ENCODE measurements around the gene SORCS2. TPM values are rescaled to one million over a fixed set of nuclear protein-coding genes. Genes with fewer than 3 reads are reported as not detected.

SORCS2 gene
- total RNA-seq, 2 donors from 2014 or later = 0.21 to 0.92 TPM

DNA sequence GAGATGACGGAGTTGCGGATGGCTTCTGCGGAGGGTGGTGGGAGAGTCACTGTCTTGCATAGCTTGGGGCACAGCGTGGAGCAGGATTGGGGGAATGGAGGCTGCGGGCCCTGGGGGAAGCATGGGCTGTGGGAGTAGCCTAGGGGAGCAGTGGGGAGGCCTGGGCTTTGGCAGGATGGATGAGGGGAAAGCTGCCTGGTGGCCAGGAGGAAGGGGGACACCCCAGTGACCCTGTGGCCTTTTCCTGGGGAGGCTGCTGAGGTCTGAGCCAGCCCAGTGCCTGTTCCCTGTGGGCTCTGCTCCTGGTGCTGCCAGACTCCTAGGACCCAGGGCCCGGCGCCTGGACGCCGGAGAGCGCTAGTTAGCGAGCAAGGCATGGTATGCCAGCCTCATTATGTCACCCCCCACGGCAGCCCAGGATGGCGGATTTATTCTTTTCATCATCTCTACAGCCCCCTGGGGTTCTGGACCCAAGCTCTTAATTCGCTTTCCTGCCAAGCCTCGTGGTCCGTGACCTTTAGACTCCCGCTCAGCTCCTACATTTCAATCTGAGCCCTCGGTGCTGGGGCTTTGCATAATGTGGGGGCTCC lies 39.8 kb downstream of the SORCS2 start:
- intact Hi-C loops (cut with DNase I, micrococcal nuclease) = no loop called here
- DNase-seq (peak in 1 of 2 donors; percentile 12), ATAC-seq (no peak)

DNA sequence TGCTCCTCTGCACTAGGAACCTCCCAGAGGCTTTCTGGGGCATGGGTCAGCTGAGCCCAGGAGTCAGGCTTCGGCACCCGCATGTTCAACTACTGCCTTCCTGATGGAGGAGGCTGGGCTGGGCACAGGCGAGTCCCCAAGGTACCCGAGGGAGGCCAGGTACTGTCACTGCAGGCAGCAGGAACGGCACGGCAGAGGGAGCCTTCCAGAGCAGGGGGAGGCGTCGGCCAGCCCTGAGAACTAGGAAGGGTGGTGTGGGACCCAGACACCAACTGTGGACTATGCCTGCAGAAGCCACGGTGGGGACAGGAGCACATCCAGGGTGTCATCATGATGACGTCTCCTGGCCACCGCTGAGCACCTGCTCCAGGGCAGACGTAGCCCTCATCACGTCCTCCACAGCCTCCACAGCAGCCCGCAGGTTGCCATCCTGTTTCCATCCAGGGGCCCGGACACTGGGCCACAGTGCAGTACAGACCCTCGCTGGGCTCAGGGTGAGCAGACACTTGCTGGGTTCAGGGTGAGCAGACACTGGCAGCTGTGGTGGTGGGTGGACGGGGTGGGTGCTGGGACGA lies 40.8 kb downstream of the SORCS2 start:
- ATAC-seq (no peak), DNase-seq (no peak)
- intact Hi-C loops (cut with DNase I, micrococcal nuclease) = no loop called here

DNA sequence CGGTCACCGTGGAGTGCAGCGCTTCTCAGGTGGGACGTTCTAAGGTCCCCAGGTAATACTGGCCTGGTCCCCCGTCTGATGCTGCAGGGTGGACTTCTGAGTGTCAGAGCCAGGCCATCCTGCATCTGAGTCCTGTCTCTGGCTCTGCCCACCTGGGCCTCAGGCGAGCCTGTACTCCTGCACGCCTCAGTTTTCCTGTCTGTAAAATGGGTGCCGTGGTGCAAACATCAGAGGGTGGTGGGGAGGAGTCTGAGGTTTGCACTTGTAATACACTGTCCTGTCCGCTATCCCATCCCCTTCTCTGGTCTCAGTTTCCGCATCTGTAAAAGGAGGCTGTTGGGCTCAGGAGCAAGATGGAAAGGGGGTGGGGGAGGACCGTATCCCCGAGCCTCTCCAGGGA lies 41.3 kb downstream of the SORCS2 start:
- DNase-seq = no peak
- intact Hi-C loops (cut with DNase I, micrococcal nuclease) = no loop called here
- no peak for ATAC-seq

DNA sequence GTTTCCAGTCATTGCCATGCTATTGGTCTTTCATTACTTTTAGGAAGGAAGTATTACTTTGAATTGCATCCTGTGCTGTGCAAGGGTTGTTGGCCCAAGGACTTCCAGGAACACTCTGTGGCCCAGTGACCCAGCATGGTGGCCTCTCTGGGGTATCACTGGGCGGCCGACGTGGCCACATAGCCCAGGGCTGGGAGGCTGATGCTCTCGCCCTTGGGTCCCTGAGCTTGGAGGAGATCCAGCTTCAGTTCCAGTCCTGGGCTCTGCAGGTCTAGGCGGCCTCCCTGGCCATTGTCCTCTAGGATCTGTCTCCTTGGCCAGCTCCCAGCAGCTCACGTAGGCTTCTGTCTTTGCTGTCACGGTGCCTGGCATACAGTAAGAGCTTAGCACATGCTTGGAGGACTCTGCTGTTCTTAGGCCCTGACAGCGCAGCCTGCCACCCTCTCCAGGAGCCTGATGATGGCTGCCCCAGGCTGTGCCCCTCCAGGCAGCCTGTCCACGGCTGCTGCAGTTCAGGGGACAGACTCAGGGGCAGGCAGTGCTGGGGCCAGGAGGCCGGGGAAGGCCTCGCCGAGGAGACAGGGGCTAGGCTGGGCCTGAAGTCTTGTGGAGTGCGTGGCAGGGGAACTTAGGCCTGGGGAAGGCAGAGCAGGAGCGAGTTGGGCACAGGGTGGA lies 42.2 kb downstream of the SORCS2 start:
- DNase-seq = peak in 1 of 2 donors; percentile 19
- intact Hi-C loops (cut with DNase I, micrococcal nuclease) = no loop called here
- ATAC-seq = no peak

DNA sequence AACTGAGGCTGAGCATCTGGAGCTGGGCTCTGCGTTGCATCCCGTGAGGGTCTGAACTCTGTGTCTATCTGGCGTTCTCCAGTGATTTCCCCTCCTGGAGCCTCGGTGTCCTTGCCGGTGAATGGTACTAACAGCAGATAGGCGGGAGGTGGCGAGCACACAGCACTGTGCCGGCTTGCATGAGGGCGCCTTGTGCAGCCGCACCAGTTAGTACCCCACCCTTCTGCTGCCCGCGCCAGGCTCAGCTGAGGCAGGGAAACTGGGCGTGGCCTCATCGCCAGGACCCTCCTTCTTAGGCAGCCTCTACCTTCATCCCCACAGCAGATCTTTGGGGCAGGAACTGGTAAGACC lies 42.7 kb downstream of the SORCS2 start:
- intact Hi-C loops (cut with DNase I, micrococcal nuclease) = no loop called here
- DNase-seq (peak in 1 of 2 donors; percentile 15), ATAC-seq (no peak)

DNA sequence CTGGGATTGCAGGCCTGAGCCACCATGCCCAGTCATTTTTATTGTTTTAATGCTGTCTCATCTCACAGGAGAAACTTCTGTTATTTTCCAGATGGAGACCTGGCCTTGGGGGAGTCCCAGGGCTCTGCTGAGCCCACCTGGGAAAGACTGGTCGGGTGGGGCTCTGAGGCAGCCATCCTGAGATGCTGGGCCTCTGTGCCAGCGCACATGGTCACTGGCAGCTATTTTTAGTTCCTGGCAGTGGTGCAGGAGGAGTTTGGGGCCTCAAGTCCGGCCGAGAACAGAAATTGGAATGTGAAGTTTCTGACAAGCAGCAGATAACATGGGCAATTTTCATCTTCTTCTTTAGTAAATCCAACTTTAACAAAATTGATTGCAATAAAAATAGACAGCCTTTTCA lies 44.5 kb downstream of the SORCS2 start:
- intact Hi-C loops (cut with DNase I, micrococcal nuclease) = no loop called here
- no peak for ATAC-seq
- no peak for DNase-seq

DNA sequence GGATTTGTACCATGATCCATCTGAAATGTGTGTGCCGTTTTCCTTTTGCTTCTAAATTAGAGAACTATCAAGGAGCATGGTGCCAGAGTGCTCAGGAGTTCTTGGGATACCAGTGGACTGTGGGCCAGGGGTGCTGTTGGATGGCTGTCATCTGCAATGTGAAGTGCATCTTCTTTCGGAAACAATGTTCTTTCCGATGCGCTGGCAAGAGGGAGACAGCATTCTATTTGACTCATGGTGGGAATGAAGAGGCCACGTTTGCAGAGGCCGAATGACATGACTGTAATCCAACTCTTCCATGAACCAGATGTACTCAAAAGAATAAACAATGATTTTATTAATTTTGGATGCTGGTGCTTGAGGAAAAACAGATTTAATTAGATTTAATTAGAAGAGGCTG lies 45.5 kb downstream of the SORCS2 start:
- DNase-seq = no peak
- intact Hi-C loops (cut with DNase I, micrococcal nuclease) = no loop called here
- ATAC-seq = no peak

DNA sequence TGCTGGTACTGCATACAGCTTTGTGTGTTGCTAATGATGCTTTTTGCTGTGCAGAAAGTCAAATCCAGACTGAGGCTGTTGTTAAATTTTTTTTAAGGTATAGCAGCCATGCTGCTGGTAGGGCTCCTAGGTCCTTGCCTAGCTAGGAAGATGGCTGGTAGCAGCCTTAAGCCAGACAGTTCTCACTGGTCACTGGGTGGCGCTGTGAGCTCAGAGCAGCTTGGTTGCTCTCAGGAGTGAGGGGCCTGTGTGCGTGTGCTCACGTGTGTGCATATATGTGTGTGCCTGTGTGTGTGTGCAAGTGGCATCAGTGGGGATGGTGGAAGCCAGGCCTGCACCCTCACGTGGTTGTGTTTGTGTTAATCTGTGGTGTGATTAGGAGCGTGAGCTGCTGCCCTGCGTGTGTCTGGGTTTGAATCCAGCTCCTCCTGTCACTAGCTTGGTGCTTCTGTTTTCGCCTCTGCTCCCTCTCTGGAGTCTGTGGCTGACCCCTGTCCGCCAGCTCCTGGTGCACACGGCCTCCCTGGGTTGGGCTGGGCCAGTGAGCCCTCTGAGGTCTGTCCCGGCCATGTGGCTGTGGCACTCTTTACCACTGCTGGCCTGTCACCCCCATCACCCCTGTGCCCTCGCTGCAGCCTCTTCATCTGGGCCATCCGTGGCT lies 46.1 kb downstream of the SORCS2 start:
- ATAC-seq = no peak
- DNase-seq = no peak
- intact Hi-C loops (cut with DNase I, micrococcal nuclease) = no loop called here

DNA sequence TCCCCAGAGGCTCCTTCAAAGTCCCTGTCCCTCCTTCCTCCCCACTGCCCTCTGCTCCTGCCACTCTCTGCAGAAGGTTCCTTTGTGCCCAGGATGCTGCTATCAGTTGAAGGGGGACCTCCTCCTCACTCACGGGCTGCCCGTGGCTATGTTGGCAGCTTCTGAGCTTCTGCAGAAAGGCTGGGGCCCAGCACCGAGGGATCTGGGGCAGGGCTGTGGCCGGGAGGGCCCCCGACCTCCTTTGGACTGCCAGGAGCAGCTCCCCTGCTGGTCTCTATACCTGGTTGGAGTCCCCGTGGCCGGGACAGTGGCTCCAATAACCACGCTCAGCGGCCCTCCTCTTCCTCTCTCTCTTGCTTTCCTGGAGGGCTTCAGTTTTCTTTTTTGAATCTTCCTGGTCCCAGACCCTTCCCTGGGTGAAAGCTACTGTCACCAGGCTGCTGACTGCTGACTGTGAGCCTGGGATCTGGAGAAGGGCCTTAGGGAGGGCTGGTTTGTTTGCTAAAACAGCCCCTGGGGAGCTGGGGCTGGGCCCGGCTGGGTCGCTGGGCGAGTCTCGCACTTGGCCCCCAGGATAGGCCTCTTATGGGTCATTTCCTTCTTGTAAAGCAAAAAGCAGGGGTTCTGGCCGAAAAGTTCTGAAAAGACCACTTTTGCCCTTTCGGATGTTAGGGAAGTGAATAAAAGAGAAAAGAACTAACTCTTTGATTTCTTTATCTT lies 46.9 kb downstream of the SORCS2 start:
- DNase-seq (no peak), ATAC-seq (no peak)
- intact Hi-C loops (cut with DNase I, micrococcal nuclease) = no loop called here

DNA sequence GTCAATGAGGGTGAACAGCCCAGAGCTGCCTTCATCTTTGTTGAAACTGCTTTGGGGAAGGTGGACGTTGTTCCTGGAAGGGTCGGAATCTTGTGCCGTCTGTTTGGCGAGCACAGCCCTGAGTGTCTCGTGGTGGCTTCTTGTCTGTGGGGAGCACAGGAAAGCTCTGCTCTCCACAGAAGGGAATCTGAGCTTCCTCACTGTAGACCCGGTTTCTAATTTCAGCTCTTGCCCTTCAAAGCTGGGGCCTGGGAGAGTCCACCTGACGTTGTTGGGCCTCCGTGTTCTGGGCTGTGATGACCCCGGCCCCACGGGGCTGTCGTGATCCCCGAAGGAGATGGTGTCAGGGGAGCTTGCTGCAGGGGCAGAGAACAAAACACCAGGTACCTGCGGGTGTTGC lies 47.5 kb downstream of the SORCS2 start:
- intact Hi-C loops (cut with DNase I, micrococcal nuclease) = no loop called here
- ATAC-seq = no peak

DNA sequence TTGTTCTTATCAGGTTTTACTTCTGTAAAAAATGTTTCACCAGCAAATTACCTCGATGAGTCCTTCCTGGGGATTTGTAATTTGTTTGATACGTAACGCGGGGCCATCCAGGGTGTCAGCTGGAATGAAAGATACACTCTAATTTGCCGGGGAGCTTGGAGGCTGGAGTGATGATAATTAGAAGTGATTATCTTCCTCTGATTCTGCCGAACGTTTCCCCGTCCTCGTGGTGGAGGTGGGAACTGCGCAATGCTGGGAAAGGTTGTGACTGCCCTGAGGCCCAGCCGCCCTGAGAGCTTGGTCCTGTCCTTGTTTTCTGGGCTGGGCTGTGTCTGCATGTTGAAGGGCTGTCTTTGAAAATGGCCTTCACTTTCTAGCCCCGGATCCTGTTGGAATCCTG lies 48.0 kb downstream of the SORCS2 start:
- ATAC-seq = no peak
- no peak for DNase-seq
- intact Hi-C loops (cut with DNase I, micrococcal nuclease) = no loop called here

More for the DNA sequence above, 47.5 kb downstream of the SORCS2 start:
- DNase-seq = no peak

DNA sequence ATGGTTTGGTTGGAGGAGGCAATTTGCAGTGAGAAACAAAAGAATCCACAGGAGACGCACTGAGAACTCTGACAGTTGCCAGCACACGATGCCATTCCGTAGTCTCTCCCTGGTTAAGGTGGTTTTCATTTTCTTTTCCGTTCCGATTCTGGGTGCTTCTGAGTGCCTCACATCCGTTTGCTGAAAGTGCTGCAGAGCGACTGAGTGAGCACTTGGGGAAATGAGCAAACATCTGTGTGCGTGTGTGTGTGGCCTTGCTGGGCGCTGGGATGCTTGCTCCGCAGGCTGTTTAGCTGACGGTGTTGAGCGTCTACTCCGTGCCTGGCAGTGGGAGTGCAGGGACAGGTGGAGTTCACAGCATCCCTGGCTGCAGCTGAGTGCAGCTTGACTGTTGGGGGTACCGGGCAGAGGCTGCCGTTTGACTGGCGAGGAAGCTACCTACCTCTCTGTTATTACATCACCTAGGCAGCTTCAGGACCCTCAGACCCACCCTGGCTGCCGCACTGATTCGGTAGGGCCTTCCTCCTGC lies 49.3 kb downstream of the SORCS2 start:
- intact Hi-C loops (cut with DNase I, micrococcal nuclease) = no loop called here
- DNase-seq = no peak

DNA sequence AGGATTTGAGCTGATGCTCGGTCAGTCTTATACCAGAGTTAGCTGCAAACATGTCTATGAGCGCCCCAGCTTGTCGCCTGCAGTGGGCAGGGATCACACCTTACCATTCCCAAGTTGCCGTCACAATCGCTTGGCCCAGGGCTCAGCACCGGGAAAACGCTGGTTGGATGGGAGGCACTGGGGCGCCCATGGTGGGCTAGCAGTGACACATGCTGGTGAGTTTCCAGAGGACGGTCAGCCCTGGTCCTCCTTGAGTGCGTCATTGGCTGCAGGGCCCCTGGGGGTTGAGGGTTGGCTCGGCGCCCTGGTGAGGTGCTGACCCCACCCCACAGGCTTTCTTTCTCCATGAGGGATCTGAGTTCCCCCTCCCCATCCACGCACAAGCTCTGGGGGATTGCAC lies 50.4 kb downstream of the SORCS2 start:
- DNase-seq (no peak), ATAC-seq (no peak)
- intact Hi-C loops (cut with DNase I, micrococcal nuclease) = no loop called here

More for the DNA sequence above, 49.3 kb downstream of the SORCS2 start:
- no peak for ATAC-seq

DNA sequence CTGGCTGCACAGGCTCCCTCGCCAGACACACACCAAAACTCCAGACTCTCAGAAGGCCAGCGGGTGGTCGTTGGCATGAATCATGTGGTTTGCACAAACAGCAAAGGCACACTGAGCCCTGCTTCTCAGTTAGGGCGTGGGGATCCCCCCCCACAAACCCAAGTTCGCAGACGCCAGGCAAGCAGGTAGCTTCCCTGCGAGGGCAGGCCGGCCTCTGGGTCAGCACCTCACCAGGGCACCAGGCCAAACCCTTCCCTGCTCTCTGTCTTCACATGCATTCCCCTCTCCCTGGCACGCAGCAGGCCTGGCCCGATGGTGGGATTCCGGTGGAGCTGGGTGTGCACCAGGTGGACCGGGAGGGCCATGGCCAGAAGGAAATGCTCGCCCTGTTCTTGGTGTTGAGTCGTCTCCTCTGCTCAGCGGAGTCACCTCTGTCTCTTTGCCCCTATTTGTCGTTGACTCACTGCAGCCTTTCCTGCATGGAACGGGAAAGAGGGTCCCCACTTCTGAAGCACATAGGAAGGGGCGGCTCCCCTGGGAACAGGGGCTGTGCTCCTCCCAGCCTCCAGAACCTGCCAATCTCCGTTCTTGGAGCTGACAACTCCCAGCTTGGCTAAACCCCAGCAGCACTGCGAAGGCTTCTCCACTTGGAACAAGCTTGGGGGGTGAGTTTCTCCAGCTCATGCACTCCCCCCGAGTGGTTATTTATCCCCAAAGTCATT lies 51.4 kb downstream of the SORCS2 start:
- DNase-seq (no peak), ATAC-seq (no peak)
- intact Hi-C loops (cut with DNase I, micrococcal nuclease) = no loop called here

DNA sequence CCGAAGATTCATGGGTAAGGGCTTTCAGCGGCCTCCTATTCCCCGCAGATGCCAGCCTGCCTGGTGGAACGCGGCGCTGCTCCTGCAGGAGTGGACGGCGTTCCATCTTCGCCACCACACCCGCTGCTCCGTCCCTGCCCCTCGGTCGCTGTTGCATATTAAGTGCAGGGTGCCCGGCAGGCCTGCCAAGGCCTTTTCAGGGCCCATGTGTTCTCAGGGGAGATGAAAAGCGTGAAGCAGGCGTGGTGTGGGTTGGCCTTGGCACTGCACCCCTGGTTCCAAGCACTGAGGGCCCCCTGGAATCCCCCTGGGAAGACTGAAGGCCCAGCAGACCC lies 52.0 kb downstream of the SORCS2 start:
- DNase-seq (no peak), ATAC-seq (no peak)
- intact Hi-C loops (cut with DNase I, micrococcal nuclease) = no loop called here

DNA sequence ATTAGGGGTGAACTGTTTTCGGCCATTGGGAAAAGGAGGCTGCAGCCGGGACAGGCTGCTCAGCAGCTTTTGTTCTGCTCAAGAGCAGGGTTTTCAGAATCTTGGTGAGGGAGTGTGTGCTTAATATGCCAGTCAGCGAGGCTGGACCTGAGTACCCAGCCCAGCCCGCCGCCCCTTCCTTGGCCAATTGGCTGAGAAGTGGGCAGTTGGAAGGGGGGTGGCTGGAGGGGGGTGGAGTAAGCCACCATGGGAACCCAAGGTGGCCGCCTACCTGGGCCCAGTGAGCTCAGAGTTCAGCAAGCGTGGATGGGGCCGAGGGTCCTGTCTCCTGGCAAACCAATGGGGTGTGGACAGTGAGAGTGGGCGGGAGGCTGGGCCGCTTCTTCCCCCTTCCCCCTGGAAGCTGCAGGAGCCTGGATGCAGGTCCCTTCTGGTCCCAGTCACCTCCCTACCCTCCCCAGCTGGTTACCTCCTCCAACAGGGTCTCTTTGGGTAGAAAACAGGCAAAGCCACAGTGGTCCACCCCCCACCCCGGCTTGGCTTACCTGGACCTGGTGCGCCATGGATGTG lies 52.5 kb downstream of the SORCS2 start:
- intact Hi-C loops (cut with DNase I, micrococcal nuclease) = no loop called here
- ATAC-seq = no peak
- no peak for DNase-seq

DNA sequence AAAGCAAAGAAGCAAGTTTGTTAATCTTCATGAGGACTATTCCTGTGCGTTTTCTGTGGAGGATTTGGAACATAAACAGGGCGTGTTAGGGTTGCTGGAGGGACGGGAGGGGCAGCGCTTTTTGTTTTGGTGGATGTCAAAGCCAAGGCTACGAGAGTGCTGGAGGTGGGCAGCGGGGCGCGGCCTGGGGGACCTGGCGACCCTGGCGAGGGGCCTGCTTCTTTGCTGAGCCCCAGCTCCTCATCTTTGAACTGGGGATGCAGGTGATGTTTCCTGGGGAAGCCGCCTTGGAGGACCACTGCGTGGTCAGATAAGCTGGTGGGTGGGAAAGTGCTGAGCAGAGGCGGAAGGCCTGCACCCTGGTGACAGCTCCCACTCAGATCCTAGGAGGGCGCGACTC lies 55.2 kb downstream of the SORCS2 start:
- ATAC-seq (no peak), DNase-seq (no peak)
- intact Hi-C loops (cut with DNase I, micrococcal nuclease) = no loop called here

DNA sequence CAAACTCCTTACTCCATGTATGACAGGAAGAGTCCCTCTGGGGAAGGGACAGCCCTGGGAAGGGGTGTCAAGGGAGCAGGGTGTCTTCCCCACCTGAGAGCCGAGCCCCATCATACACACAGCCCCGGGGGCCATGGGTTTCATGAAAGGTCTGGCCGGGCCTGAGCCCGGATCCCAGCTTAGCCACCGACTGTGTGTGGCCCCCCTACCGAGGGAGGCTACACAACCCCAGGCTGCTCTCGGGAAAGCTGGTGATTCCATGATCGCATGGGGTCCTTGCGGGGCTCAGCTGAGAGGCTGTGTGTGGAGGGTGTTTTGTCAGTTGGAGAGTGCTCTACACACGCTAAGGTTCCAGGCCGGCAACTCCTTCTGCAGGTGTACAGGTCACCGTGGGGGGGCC lies 55.6 kb downstream of the SORCS2 start:
- no peak for ATAC-seq
- intact Hi-C loops (cut with DNase I, micrococcal nuclease) = no loop called here
- DNase-seq = no peak

DNA sequence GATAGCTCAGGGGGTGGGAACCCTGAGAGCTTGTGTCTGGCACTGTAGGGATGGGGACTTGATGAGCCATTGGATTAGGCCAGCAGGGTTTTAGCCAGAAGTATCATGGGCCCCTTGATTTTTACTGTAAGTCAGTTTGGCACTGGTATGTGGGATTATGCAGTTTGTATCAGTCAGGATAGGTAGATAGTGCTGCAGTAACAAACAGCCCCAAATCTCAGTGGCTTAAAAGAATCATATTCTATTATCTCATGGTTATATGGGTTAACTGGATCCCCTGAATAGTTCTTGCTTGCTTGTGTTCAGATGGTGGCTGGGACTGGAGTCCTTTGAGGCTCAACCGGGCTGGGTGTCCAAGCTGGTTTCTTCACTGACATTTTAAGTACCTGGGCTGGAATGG lies 56.5 kb downstream of the SORCS2 start:
- DNase-seq (no peak), ATAC-seq (no peak)
- intact Hi-C loops (cut with DNase I, micrococcal nuclease) = no loop called here

All from left colon (tissue), 2 donors.